ENCODE measurements around the gene PPP1R26. TPM values are rescaled to one million over a fixed set of nuclear protein-coding genes. Genes with fewer than 3 reads are reported as not detected.

The PPP1R26 gene
- total and polyA plus RNA-seq, 9 of the 15 experiments (the other 6 are each of a cell fraction or from before 2014, with no cell fraction given): 0.77 to 26.8 (median 9.3) TPM

DNA sequence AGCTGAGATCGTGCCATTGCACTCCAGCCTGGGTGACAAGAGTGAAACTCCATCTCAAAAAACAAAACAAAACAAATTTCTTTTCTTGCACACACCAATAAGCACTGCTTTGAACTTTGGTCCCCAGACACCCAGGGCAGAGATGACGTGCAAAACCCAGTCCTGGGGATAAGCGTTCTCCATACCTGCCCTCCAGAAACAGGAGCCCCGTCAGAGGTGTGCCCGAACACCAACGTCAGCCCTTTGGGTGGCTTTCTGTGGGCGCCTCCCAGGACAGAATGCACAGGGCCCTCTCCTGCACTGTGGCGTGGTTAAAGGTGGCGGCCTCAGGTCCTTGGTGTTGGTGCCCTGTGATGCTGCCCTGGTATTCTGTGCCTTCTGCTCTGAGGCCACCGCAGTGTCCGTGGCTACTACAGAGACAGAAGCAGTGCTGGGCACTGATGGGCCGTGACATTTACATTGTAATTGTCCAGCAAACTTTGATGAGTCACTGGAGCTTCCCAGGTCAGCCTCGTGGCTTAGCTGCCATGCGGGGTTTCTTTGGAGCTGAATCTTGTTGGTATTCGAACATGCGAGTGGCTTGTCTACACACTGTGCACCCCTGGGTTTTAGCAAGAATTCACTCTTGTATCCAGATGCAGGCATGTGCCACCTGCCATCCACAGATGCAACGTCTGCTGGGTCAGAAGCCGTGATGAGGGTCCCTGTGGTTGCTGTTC is 9.8 kb downstream of the PPP1R26 start:
- peak; percentile 65 for FAIRE-seq
- Histone ChIP-seq H3K79me2 (ENCODE audit: control insufficient read depth, insufficient read depth, low read length) (no peaks in the 10 kb centered on the region), H3K27ac (ENCODE audit: extremely low read depth, low read depth, low read length) (no peak overlapping the region), H3K4me1 (replicated peaks in 1 of 2; ENCODE audit: control insufficient read depth in 2 of 2, insufficient read depth in 2 of 2, low read length in 2 of 2) (peaks cover 2 to 15% of the 10 kb centered on the region in 2 experiments; a peak in 2 of 5 replicates), H3K9me1 (ENCODE audit: control insufficient read depth, insufficient read depth, low read length) (no peaks in the 10 kb centered on the region), H3K9me3 (replicated peaks; ENCODE audit: control insufficient read depth, insufficient read depth, low read depth, low read length) (no peaks in the 10 kb centered on the region), H3K4me2 (ENCODE audit: insufficient read depth, low read length) (no peak overlapping the region), H3K9ac (ENCODE audit: insufficient read depth in 1 of 2, low read depth in 2 of 2, low read length in 2 of 2) (no peak overlapping the region), H3K4me3 (no peak overlapping the region), H4K20me1 (replicated peaks; ENCODE audit: control insufficient read depth, insufficient read depth, low read length) (no peaks in the 10 kb centered on the region), H3K36me3 (ENCODE audit: control insufficient read depth, insufficient read depth, low read length) (peaks cover 39% of the 10 kb centered on the region; the same call in 1 of the 3 replicates), H2AFZ (ENCODE audit: low read depth, low read length) (no peak overlapping the region), H3K27me3 (ENCODE audit: control insufficient read depth in 2 of 2, insufficient read depth in 2 of 2, low read length in 2 of 2) (no peaks in the 10 kb centered on the region)
- 60% methylated on average over 18 of the region's 18 CpGs for WGBS (ENCODE audit: insufficient coverage, low coverage, missing lambda C conversion rate)
- ChIA-PET POLR2A (interaction anchor here (0.5 to 3.1 kb wide), 3 partner anchors 8 to 418 kb away, joined by 3 to 13 read pairs (median 3); partner anchors contain the start of gene CAMSAP1), CTCF (ENCODE audit: low intra/inter-chr PET ratio) (no interaction called here)
- in situ Hi-C loops (cut with MboI) (no loop called here), intact Hi-C loops (cut with micrococcal nuclease) (no loop called here)
- no TSS peak for BruUV-seq (replicated peaks)
- ATAC-seq: peak; percentile 47; the same call in 1 of the 3 replicates
- no peak for DNase-seq (ENCODE audit: extremely low read depth in 1 of 4, low spot score in 3 of 4)
- TF ChIP-seq MYNN (IDR thresholded peaks at IDR 0.05): no peak
- TF ChIP-seq MYNN (CRISPR knock-in tag; IDR thresholded peaks at IDR 0.05): no peak
- no peak for TF ChIP-seq ZNF253 (CRISPR knock-in tag; conservative IDR thresholded peaks at IDR 0.05)
- TF ChIP-seq YY1 (IDR thresholded peaks at IDR 0.05; ENCODE audit: borderline replicate concordance in 1 of 3, control insufficient read depth in 1 of 3, extremely low read depth in 1 of 3, insufficient read depth in 3 of 3, insufficient read length in 1 of 3, insufficient replicate concordance in 2 of 3, low read depth in 1 of 3, low read length in 2 of 3): no peak
- peak; percentile 27; the same call in 1 of the 2 replicates for TF ChIP-seq ZNF316 (IDR thresholded peaks at IDR 0.05)
- peak; percentile 19; the same call in 1 of the 2 replicates for TF ChIP-seq MAFK (IDR thresholded peaks at IDR 0.05; ENCODE audit: low read length)
- no peak for TF ChIP-seq GMEB1 (CRISPR knock-in tag; IDR thresholded peaks at IDR 0.05)
- TF ChIP-seq E2F6 (IDR thresholded peaks at IDR 0.05; ENCODE audit: borderline replicate concordance in 1 of 2, extremely low read depth in 1 of 2, insufficient read depth in 1 of 2, insufficient read length in 1 of 2, low read depth in 1 of 2, low read length in 1 of 2, poor library complexity in 1 of 2, severe bottlenecking in 1 of 2): peak; percentile 16 to 38
- TF ChIP-seq, protein P1, sequence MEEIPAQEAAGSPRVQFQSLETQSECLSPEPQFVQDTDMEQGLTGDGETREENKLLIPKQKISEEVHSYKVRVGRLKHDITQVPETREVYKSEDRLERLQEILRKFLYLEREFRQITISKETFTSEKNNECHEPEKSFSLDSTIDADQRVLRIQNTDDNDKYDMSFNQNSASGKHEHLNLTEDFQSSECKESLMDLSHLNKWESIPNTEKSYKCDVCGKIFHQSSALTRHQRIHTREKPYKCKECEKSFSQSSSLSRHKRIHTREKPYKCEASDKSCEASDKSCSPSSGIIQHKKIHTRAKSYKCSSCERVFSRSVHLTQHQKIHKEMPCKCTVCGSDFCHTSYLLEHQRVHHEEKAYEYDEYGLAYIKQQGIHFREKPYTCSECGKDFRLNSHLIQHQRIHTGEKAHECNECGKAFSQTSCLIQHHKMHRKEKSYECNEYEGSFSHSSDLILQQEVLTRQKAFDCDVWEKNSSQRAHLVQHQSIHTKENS (CRISPR knock-in tag; IDR thresholded peaks at IDR 0.05): no peak
- TF ChIP-seq PTRF (tag; IDR thresholded peaks at IDR 0.05): no peak
- TF ChIP-seq, protein P2, sequence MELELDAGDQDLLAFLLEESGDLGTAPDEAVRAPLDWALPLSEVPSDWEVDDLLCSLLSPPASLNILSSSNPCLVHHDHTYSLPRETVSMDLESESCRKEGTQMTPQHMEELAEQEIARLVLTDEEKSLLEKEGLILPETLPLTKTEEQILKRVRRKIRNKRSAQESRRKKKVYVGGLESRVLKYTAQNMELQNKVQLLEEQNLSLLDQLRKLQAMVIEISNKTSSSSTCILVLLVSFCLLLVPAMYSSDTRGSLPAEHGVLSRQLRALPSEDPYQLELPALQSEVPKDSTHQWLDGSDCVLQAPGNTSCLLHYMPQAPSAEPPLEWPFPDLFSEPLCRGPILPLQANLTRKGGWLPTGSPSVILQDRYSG (tag; conservative IDR thresholded peaks at IDR 0.05; ENCODE audit: low read depth): no peak
- peak; percentile 72; the same call in 1 of the 2 replicates for TF ChIP-seq L3MBTL2 (IDR thresholded peaks at IDR 0.05)
- TF ChIP-seq NFE2 (IDR thresholded peaks at IDR 0.05; ENCODE audit: low read depth): peak; percentile 42; the same call in 1 of the 2 replicates

All from K562 (cell line).